ENCODE results near the gene OR52W1. TPM values are rescaled to one million over a fixed set of nuclear protein-coding genes. Genes with fewer than 3 reads are reported as not detected.

Gene OR52W1
- not detected for total RNA-seq

DNA sequence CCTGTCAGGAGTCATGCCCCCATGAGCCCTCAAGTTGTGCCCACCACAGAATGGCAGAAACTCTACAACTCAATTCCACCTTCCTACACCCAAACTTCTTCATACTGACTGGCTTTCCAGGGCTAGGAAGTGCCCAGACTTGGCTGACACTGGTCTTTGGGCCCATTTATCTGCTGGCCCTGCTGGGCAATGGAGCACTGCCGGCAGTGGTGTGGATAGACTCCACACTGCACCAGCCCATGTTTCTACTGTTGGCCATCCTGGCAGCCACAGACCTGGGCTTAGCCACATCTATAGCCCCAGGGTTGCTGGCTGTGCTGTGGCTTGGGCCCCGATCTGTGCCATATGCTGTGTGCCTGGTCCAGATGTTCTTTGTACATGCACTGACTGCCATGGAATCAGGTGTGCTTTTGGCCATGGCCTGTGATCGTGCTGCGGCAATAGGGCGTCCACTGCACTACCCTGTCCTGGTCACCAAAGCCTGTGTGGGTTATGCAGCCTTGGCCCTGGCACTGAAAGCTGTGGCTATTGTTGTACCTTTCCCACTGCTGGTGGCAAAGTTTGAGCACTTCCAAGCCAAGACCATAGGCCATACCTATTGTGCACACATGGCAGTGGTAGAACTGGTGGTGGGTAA is at the start of gene OR52W1:
Gene OR52W1 (plus strand): TSS at position 51 of the 637 bp plus-strand sequence. CDS start 0 bp downstream, at position 51.
- no peaks in the 10 kb centered on the region for H3K27me3 ChIP-seq
- H3K27ac ChIP-seq: no peak within 1 kb of the TSS
- TF ChIP-seq POLR2A (IDR thresholded peaks at IDR 0.05): no peak
- TF ChIP-seq, protein P1, sequence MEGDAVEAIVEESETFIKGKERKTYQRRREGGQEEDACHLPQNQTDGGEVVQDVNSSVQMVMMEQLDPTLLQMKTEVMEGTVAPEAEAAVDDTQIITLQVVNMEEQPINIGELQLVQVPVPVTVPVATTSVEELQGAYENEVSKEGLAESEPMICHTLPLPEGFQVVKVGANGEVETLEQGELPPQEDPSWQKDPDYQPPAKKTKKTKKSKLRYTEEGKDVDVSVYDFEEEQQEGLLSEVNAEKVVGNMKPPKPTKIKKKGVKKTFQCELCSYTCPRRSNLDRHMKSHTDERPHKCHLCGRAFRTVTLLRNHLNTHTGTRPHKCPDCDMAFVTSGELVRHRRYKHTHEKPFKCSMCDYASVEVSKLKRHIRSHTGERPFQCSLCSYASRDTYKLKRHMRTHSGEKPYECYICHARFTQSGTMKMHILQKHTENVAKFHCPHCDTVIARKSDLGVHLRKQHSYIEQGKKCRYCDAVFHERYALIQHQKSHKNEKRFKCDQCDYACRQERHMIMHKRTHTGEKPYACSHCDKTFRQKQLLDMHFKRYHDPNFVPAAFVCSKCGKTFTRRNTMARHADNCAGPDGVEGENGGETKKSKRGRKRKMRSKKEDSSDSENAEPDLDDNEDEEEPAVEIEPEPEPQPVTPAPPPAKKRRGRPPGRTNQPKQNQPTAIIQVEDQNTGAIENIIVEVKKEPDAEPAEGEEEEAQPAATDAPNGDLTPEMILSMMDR (IDR thresholded peaks at IDR 0.05): no peak
- no peaks in the 10 kb centered on the region for H3K4me1 ChIP-seq
- DNase-seq: no peak
- H3K36me3 ChIP-seq: peaks cover 0 to 8% (median 3%) of the 10 kb centered on the region in 3 donors
- no peaks in the 10 kb centered on the region for H3K9me3 ChIP-seq
- H3K4me3 ChIP-seq: no peak within 1 kb of the TSS

DNA sequence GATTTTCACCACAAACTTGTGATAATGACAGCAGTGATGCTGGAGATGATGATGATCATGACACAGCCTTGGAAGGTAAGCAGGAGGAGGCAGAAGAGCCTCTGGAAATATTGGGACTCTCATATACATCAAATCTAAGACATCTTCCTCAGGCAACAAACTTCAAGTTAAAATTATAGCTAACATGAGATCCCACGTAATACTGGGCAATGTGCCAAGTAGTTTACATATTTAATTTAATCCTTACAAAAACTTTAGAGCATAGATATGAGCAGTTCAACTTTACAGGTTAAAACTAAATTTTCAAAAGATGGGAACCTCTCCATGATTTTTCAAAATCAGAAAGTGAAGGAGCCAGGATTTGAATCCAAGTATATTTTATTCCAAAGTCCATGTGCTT is 47.9 kb upstream of the OR52W1 start:
- no peak overlapping the region for H3K4me3 ChIP-seq
- H3K27me3 ChIP-seq: no peaks in the 10 kb centered on the region
- TF ChIP-seq, protein P1 (IDR thresholded peaks at IDR 0.05): no peak
- no peaks in the 10 kb centered on the region for H3K36me3 ChIP-seq
- H3K4me1 ChIP-seq: no peaks in the 10 kb centered on the region
- no peak overlapping the region for H3K27ac ChIP-seq
- DNase-seq: no peak
- no peaks in the 10 kb centered on the region for H3K9me3 ChIP-seq

- no peaks in the 10 kb centered on the region for H3K9me3 ChIP-seq
- H3K36me3 ChIP-seq: no peaks in the 10 kb centered on the region
- H3K4me3 ChIP-seq: no peak overlapping the region
- H3K27ac ChIP-seq: no peak overlapping the region
- no peaks in the 10 kb centered on the region for H3K4me1 ChIP-seq
- DNase-seq: no peak
- TF ChIP-seq, protein P1 (IDR thresholded peaks at IDR 0.05): no peak
- no peak for TF ChIP-seq POLR2A (IDR thresholded peaks at IDR 0.05)
- H3K27me3 ChIP-seq: no peaks in the 10 kb centered on the region
Measured at GRCh38 chr11:6152126-6152525, 46.9 kb upstream of the OR52W1 start.

- no peaks in the 10 kb centered on the region for H3K27me3 ChIP-seq
- DNase-seq: no peak
Measured at GRCh38 chr11:6156628-6157359, 42.2 kb upstream of the OR52W1 start.

DNA sequence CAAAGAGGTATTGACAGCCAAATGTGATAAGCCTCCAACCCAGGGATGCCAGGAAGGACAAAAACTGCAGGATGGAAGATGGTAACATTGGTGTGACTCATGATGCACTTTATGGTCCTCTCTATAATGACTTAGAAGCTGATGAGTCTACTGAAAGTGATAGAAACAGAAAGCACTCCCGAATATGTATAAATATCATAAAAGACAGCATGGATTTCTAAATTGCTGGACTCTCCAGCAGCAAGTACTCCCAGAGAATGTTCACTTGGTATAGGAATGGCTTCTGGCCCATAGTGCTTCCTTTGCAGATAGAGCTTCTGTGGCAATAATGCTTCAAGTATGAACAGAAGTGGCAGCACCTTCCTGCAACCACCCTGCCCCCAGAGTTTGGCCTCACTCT is 28.8 kb upstream of the OR52W1 start, which contains the start of gene OR52B2:
Gene OR52B2 (minus strand): TSS at position 101 of the 400 bp plus-strand sequence. CDS start 0 bp downstream, at position 101.
- H3K4me3 ChIP-seq: no peak within 1 kb of the TSS
- no peaks in the 10 kb centered on the region for H3K36me3 ChIP-seq
- DNase-seq: no peak
- H3K4me1 ChIP-seq: no peaks in the 10 kb centered on the region
- peaks cover 0 to under 1% (median 0%) of the 10 kb centered on the region in 4 donors for H3K9me3 ChIP-seq
- TF ChIP-seq, protein P1 (IDR thresholded peaks at IDR 0.05): no peak
- TF ChIP-seq POLR2A (IDR thresholded peaks at IDR 0.05): no peak
- no peak within 1 kb of the TSS for H3K27ac ChIP-seq
- H3K27me3 ChIP-seq: no peaks in the 10 kb centered on the region

More at GRCh38 chr11:6156628-6157359, 42.2 kb upstream of the OR52W1 start:
- TF ChIP-seq, protein P1 (IDR thresholded peaks at IDR 0.05): no peak
- no peaks in the 10 kb centered on the region for H3K36me3 ChIP-seq
- H3K4me1 ChIP-seq: no peaks in the 10 kb centered on the region
- no peaks in the 10 kb centered on the region for H3K9me3 ChIP-seq
- H3K27ac ChIP-seq: no peak overlapping the region
- H3K4me3 ChIP-seq: no peak overlapping the region

Data from Peyer's patch (tissue), 4 donors.